Peyer's patch (tissue), 4 donors: ENCODE results near the gene COTL1.

Source experiments
- POLR2A ChIP-seq, 2 donors: fragments of 450-650 bp; IDR thresholded peaks; one replicate each; pipeline ENCODE4 v1.5.1; 2017; ENCODE audit warnings: antibody characterized with exemption in 2 of 2, mild to moderate bottlenecking in 2 of 2, moderate library complexity in 2 of 2
- TF ChIP-seq, protein P1 (sequence below), 6 experiments: fragments of 450-650 bp in 4 of 6; fragments of 200-600 bp in 2 of 6; sonication (generic) in 1 of 6; IDR thresholded peaks; one replicate each; pipeline ENCODE4 v1.5.1; 2017 to 2019; ENCODE audit warnings: antibody characterized with exemption in 6 of 6, mild to moderate bottlenecking in 3 of 6, moderate library complexity in 1 of 6

DNA sequence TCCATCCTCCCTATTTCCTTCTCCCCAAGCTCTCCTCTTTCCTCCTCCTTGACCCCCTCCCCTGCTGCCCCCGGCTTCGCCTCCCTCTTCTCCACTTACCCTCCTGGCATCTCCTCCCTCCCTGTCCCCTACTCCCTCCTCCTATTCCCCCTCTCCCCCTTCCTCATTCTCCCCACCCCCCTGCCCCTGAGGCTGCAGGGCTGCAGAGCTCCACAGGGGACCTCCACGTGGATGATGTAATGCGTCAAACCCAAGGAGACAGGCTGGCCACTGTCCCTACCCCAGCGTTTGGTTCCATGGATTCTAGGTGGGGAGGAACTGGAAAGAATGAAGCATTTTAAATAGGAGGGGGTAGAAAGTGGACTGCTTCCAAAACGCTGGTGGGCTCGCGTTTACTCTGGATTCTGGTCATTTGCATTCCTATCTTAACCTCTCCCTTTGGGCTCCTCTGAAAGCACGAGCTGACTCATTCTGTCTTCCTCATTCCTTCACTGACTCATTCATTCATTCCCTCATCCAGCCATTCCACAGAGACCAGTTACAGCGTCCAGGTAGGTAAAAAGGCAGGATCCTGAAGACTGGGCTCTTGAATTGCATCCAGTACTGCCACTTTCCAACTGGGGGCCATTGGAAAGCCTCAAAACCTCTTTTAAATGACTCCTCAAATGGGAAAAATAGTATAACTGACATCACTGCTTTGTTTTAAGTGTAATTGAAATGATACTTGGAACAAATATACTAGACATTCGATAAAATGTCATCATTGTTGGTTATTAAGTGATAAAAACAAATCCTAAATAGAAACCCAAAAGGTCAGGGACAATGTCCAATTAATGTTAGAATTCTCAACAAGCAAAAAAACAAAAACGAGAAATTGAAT is 943 bp upstream of the COTL1 start:
- TF ChIP-seq, protein P1, sequence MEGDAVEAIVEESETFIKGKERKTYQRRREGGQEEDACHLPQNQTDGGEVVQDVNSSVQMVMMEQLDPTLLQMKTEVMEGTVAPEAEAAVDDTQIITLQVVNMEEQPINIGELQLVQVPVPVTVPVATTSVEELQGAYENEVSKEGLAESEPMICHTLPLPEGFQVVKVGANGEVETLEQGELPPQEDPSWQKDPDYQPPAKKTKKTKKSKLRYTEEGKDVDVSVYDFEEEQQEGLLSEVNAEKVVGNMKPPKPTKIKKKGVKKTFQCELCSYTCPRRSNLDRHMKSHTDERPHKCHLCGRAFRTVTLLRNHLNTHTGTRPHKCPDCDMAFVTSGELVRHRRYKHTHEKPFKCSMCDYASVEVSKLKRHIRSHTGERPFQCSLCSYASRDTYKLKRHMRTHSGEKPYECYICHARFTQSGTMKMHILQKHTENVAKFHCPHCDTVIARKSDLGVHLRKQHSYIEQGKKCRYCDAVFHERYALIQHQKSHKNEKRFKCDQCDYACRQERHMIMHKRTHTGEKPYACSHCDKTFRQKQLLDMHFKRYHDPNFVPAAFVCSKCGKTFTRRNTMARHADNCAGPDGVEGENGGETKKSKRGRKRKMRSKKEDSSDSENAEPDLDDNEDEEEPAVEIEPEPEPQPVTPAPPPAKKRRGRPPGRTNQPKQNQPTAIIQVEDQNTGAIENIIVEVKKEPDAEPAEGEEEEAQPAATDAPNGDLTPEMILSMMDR (IDR thresholded peaks at IDR 0.05), result no peak
- no peak for TF ChIP-seq POLR2A (IDR thresholded peaks at IDR 0.05)
